ENCODE data around the gene IL26. TPM values are rescaled to one million over a fixed set of nuclear protein-coding genes. Genes with fewer than 3 reads are reported as not detected.

IL26 gene
- total and polyA plus RNA-seq, 12 donors, result not detected

- WGBS, 4 donors, result 86 to 89% (median 88%) methylated on average over 4 of the region's 4 CpGs
- intact Hi-C loops (cut with DNase I), result no loop called here
- Histone ChIP-seq H3K4me1 (replicated peaks in 1 of 2) (no peaks in the 10 kb centered on the region), H3K27ac (no peak overlapping the region), H3K4me3 (no peak overlapping the region), H3K9me3 (replicated peaks in 1 of 3) (no peaks in the 10 kb centered on the region), H3K36me3 (replicated peaks in 1 of 2) (no peaks in the 10 kb centered on the region), H3K27me3 (no peaks in the 10 kb centered on the region)
- no peak for TF ChIP-seq POLR2A (IDR thresholded peaks at IDR 0.05)
- no peak for TF ChIP-seq CTCF (IDR thresholded peaks at IDR 0.05)
- DNase-seq, result no peak
Measured at GRCh38 chr12:68163560-68164081, 62.0 kb downstream of the IL26 start.

- WGBS, 4 donors, result 76 to 92% (median 84%) methylated on average over 2 of the region's 2 CpGs
- no peak for TF ChIP-seq CTCF (IDR thresholded peaks at IDR 0.05)
- no peak for TF ChIP-seq POLR2A (IDR thresholded peaks at IDR 0.05)
- no peak for DNase-seq
- no peaks in the 10 kb centered on the region for H3K27me3 ChIP-seq
- no peaks in the 10 kb centered on the region for H3K4me1 ChIP-seq (replicated peaks in 1 of 2)
- H3K4me3 ChIP-seq, result no peak overlapping the region
- H3K27ac ChIP-seq, result no peak overlapping the region
- intact Hi-C loops (cut with DNase I), result no loop called here
- no peaks in the 10 kb centered on the region for H3K36me3 ChIP-seq (replicated peaks in 1 of 2)
- H3K9me3 ChIP-seq (replicated peaks in 1 of 3), result no peaks in the 10 kb centered on the region
Measured at GRCh38 chr12:68162374-68162773, 63.2 kb downstream of the IL26 start.

DNA sequence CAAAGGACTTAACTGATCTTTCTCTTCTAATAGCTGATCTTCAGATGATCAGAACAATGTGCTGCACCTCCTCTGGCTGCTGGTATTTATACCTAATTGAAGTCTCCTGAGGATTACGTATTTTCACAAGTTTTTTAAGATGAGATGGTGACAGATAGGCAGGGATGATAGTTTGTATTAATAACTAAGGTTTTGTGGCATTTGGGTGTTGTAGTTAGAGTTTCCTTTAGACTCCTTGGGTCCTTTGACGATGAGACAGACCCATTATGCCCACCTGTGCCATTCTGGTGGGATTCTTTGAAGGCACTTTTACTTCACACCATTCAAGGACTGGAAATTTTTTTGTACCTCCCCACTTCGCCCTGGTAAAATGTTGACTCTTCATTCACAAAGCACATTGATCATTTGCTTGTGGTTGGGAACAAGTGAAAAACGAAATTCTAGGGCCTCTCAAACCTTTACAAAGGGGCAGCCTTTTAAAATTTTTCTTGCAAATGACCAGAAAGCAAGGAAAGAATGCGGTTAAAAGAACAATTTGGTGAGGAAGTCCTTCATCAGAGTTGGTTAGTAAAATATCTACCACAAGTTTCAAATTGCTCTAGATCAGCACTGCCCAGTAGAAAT, 65.8 kb downstream of the IL26 start, which contains the start of gene IFNG:
IFNG (minus strand) TSS at position 60 of the 624 bp plus-strand sequence. CDS start 125 bp downstream, outside the sequence.
- no peaks in the 10 kb centered on the region for H3K27me3 ChIP-seq
- TF ChIP-seq POLR2A (IDR thresholded peaks at IDR 0.05) (no peak), CTCF (IDR thresholded peaks at IDR 0.05) (no peak)
- H3K4me3 ChIP-seq, result no peak within 1 kb of the TSS
- H3K9me3 ChIP-seq (replicated peaks in 1 of 3), result no peaks in the 10 kb centered on the region
- intact Hi-C loops (cut with DNase I), result no loop called here
- H3K27ac ChIP-seq, result no peak within 1 kb of the TSS
- no peaks in the 10 kb centered on the region for H3K36me3 ChIP-seq (replicated peaks in 1 of 2)
- DNase-seq, result no peak
- no peaks in the 10 kb centered on the region for H3K4me1 ChIP-seq (replicated peaks in 1 of 2)
- WGBS, 4 donors, result 64 to 71% (median 67%) methylated on average over 5 of the region's 5 CpGs

DNA sequence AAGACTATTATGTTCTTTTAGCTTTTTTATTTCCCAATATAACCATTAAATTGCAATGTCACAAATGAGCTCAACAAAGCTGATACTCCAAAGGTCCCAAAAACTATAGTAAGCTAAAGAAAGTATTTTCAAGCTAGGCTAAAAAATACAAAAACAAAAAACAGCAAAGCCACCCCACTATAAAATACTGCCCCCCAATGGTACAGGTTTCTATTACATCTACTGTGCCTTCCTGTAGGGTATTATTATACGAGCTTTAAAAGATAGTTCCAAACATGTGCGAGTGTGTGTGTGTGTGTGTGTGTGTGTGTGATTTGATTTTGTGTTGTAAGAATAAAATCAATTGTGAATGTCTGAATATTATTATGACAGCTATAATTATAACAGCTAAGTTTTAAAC, 67.2 kb downstream of the IL26 start:
- Histone ChIP-seq H3K27ac (no peak overlapping the region), H3K4me1 (replicated peaks in 1 of 2) (no peaks in the 10 kb centered on the region), H3K27me3 (no peaks in the 10 kb centered on the region), H3K9me3 (replicated peaks in 1 of 3) (no peaks in the 10 kb centered on the region), H3K4me3 (no peak overlapping the region), H3K36me3 (replicated peaks in 1 of 2) (no peaks in the 10 kb centered on the region)
- DNase-seq, result no peak
- 35 to 51% (median 44%) methylated on average over 2 of the region's 2 CpGs for WGBS, 4 donors
- intact Hi-C loops (cut with DNase I), result no loop called here
- TF ChIP-seq CTCF (IDR thresholded peaks at IDR 0.05), result peak in 5 of 6 experiments; percentile 13 to 30 (median 24)
- no peak for TF ChIP-seq POLR2A (IDR thresholded peaks at IDR 0.05)

All from adrenal gland (tissue), 12 donors.